Measurements from ENCODE around the gene TRAM2. TPM values are rescaled to one million over a fixed set of nuclear protein-coding genes. Genes with fewer than 3 reads are reported as not detected.

The TRAM2 gene
- total and polyA plus RNA-seq, 5 donors from 2014 or later = 3.2 to 12.0 (median 4.0) TPM

GRCh38 chr6:52552278-52552643, 24.6 kb downstream of the TRAM2 start:
- Mint-ChIP-seq H3K9me3 (no peaks in the 10 kb centered on the region), H3K27me3 (no peaks in the 10 kb centered on the region), H3K36me3 (peaks cover 15% of the 10 kb centered on the region), H3K27ac (no peak overlapping the region), H3K4me1 (peaks cover 5 to 32% (median 21%) of the 10 kb centered on the region in 4 donors), H3K4me3 (no peak overlapping the region)
- H3K9me3 ChIP-seq (ENCODE audit: control insufficient read depth in 2 of 2, low read length in 2 of 2) = no peaks in the 10 kb centered on the region
- H3K36me3 ChIP-seq (ENCODE audit: control insufficient read depth, insufficient read depth, low read length) = peaks cover under 1% of the 10 kb centered on the region
- DNase-seq (no peak), ATAC-seq (ENCODE audit: low read depth in 2 of 2) (no peak)
- no peaks in the 10 kb centered on the region for H3K4me1 ChIP-seq (ENCODE audit: control insufficient read depth, insufficient read depth, low read length, poor library complexity, severe bottlenecking)
- H3K4me3 ChIP-seq (ENCODE audit: low read depth, low read length) = no peak overlapping the region
- no peaks in the 10 kb centered on the region for H3K27me3 ChIP-seq (ENCODE audit: control insufficient read depth, insufficient read depth, low read length)
- H3K27ac ChIP-seq (ENCODE audit: insufficient read depth, low read length, poor library complexity, severe bottlenecking) = no peak overlapping the region

GRCh38 chr6:52551483-52552277, 25.2 kb downstream of the TRAM2 start:
- H3K4me3 ChIP-seq (ENCODE audit: low read depth, low read length) = no peak overlapping the region
- H3K9me3 ChIP-seq (ENCODE audit: control insufficient read depth in 2 of 2, low read length in 2 of 2) = no peaks in the 10 kb centered on the region
- no peak for ATAC-seq (ENCODE audit: low read depth in 2 of 2)
- peak overlapping the region in 1 of 3 donors; percentile 23 for H3K27ac Mint-ChIP-seq
- peaks cover 5 to 37% (median 25%) of the 10 kb centered on the region in 4 donors for H3K4me1 Mint-ChIP-seq
- peaks cover 19% of the 10 kb centered on the region for H3K36me3 Mint-ChIP-seq
- no peaks in the 10 kb centered on the region for H3K27me3 ChIP-seq (ENCODE audit: control insufficient read depth, insufficient read depth, low read length)
- H3K27ac ChIP-seq (ENCODE audit: insufficient read depth, low read length, poor library complexity, severe bottlenecking) = no peak overlapping the region
- H3K4me3 Mint-ChIP-seq = no peak overlapping the region
- H3K9me3 Mint-ChIP-seq = no peaks in the 10 kb centered on the region
- peaks cover 2% of the 10 kb centered on the region for H3K36me3 ChIP-seq (ENCODE audit: control insufficient read depth, insufficient read depth, low read length)
- H3K27me3 Mint-ChIP-seq = no peaks in the 10 kb centered on the region
- H3K4me1 ChIP-seq (ENCODE audit: control insufficient read depth, insufficient read depth, low read length, poor library complexity, severe bottlenecking) = no peaks in the 10 kb centered on the region
- no peak for DNase-seq

GRCh38 chr6:52550870-52551269, 26.0 kb downstream of the TRAM2 start:
- Histone ChIP-seq H3K36me3 (ENCODE audit: control insufficient read depth, insufficient read depth, low read length) (peaks cover 2% of the 10 kb centered on the region), H3K4me3 (ENCODE audit: low read depth, low read length) (no peak overlapping the region), H3K4me1 (ENCODE audit: control insufficient read depth, insufficient read depth, low read length, poor library complexity, severe bottlenecking) (no peaks in the 10 kb centered on the region), H3K9me3 (ENCODE audit: control insufficient read depth in 2 of 2, low read length in 2 of 2) (no peaks in the 10 kb centered on the region), H3K27ac (ENCODE audit: insufficient read depth, low read length, poor library complexity, severe bottlenecking) (no peak overlapping the region), H3K27me3 (ENCODE audit: control insufficient read depth, insufficient read depth, low read length) (no peaks in the 10 kb centered on the region)
- Mint-ChIP-seq H3K27me3 (no peaks in the 10 kb centered on the region), H3K4me3 (no peak overlapping the region), H3K27ac (no peak overlapping the region), H3K4me1 (peaks cover 5 to 43% (median 30%) of the 10 kb centered on the region in 4 donors), H3K9me3 (no peaks in the 10 kb centered on the region), H3K36me3 (peaks cover 22% of the 10 kb centered on the region)
- no peak for DNase-seq
- ATAC-seq (ENCODE audit: low read depth in 2 of 2) = no peak

- Histone ChIP-seq H3K9me3 (ENCODE audit: control insufficient read depth in 2 of 2, low read length in 2 of 2) (no peaks in the 10 kb centered on the region), H3K4me1 (ENCODE audit: control insufficient read depth, insufficient read depth, low read length, poor library complexity, severe bottlenecking) (no peaks in the 10 kb centered on the region), H3K36me3 (ENCODE audit: control insufficient read depth, insufficient read depth, low read length) (peaks cover 2% of the 10 kb centered on the region), H3K4me3 (ENCODE audit: low read depth, low read length) (no peak overlapping the region), H3K27ac (ENCODE audit: insufficient read depth, low read length, poor library complexity, severe bottlenecking) (no peak overlapping the region), H3K27me3 (ENCODE audit: control insufficient read depth, insufficient read depth, low read length) (no peaks in the 10 kb centered on the region)
- H3K4me1 Mint-ChIP-seq = peaks cover 5 to 45% (median 29%) of the 10 kb centered on the region in 4 donors
- no peak overlapping the region for H3K27ac Mint-ChIP-seq
- H3K9me3 Mint-ChIP-seq = no peaks in the 10 kb centered on the region
- H3K36me3 Mint-ChIP-seq = peaks cover 21% of the 10 kb centered on the region
- no peak for ATAC-seq (ENCODE audit: low read depth in 2 of 2)
- H3K4me3 Mint-ChIP-seq = no peak overlapping the region
- DNase-seq = no peak
- H3K27me3 Mint-ChIP-seq = no peaks in the 10 kb centered on the region
These were observed 26.8 kb downstream of the TRAM2 start for GRCh38 chr6:52550014-52550575.

GRCh38 chr6:52549428-52549827, 27.4 kb downstream of the TRAM2 start:
- H3K27me3 Mint-ChIP-seq = no peaks in the 10 kb centered on the region
- peaks cover 5 to 45% (median 30%) of the 10 kb centered on the region in 4 donors for H3K4me1 Mint-ChIP-seq
- H3K36me3 Mint-ChIP-seq = peaks cover 21% of the 10 kb centered on the region
- Histone ChIP-seq H3K9me3 (ENCODE audit: control insufficient read depth in 2 of 2, low read length in 2 of 2) (no peaks in the 10 kb centered on the region), H3K4me1 (ENCODE audit: control insufficient read depth, insufficient read depth, low read length, poor library complexity, severe bottlenecking) (no peaks in the 10 kb centered on the region), H3K4me3 (ENCODE audit: low read depth, low read length) (no peak overlapping the region), H3K27me3 (ENCODE audit: control insufficient read depth, insufficient read depth, low read length) (no peaks in the 10 kb centered on the region), H3K36me3 (ENCODE audit: control insufficient read depth, insufficient read depth, low read length) (peaks cover 2% of the 10 kb centered on the region), H3K27ac (ENCODE audit: insufficient read depth, low read length, poor library complexity, severe bottlenecking) (no peak overlapping the region)
- H3K4me3 Mint-ChIP-seq = no peak overlapping the region
- H3K27ac Mint-ChIP-seq = no peak overlapping the region
- DNase-seq (no peak), ATAC-seq (ENCODE audit: low read depth in 2 of 2) (no peak)
- no peaks in the 10 kb centered on the region for H3K9me3 Mint-ChIP-seq

- H3K27ac Mint-ChIP-seq = no peak overlapping the region
- Histone ChIP-seq H3K27me3 (ENCODE audit: control insufficient read depth, insufficient read depth, low read length) (no peaks in the 10 kb centered on the region), H3K27ac (ENCODE audit: insufficient read depth, low read length, poor library complexity, severe bottlenecking) (no peak overlapping the region), H3K36me3 (ENCODE audit: control insufficient read depth, insufficient read depth, low read length) (peaks cover 2% of the 10 kb centered on the region), H3K4me3 (ENCODE audit: low read depth, low read length) (no peak overlapping the region), H3K4me1 (ENCODE audit: control insufficient read depth, insufficient read depth, low read length, poor library complexity, severe bottlenecking) (no peaks in the 10 kb centered on the region), H3K9me3 (ENCODE audit: control insufficient read depth in 2 of 2, low read length in 2 of 2) (no peaks in the 10 kb centered on the region)
- no peaks in the 10 kb centered on the region for H3K27me3 Mint-ChIP-seq
- DNase-seq = no peak
- ATAC-seq (ENCODE audit: low read depth in 2 of 2) = no peak
- no peak overlapping the region for H3K4me3 Mint-ChIP-seq
- no peaks in the 10 kb centered on the region for H3K9me3 Mint-ChIP-seq
- peaks cover 5 to 45% (median 31%) of the 10 kb centered on the region in 4 donors for H3K4me1 Mint-ChIP-seq
- peaks cover 24% of the 10 kb centered on the region for H3K36me3 Mint-ChIP-seq
These were observed 27.9 kb downstream of the TRAM2 start for GRCh38 chr6:52548999-52549398.

- H3K27ac Mint-ChIP-seq = no peak overlapping the region
- no peaks in the 10 kb centered on the region for H3K9me3 ChIP-seq (ENCODE audit: control insufficient read depth in 2 of 2, low read length in 2 of 2)
- H3K27ac ChIP-seq (ENCODE audit: insufficient read depth, low read length, poor library complexity, severe bottlenecking) = no peak overlapping the region
- H3K4me3 ChIP-seq (ENCODE audit: low read depth, low read length) = no peak overlapping the region
- peaks cover 2% of the 10 kb centered on the region for H3K36me3 ChIP-seq (ENCODE audit: control insufficient read depth, insufficient read depth, low read length)
- peaks cover 24% of the 10 kb centered on the region for H3K36me3 Mint-ChIP-seq
- H3K4me1 Mint-ChIP-seq = peaks cover 5 to 45% (median 26%) of the 10 kb centered on the region in 4 donors
- H3K4me3 Mint-ChIP-seq = no peak overlapping the region
- ATAC-seq (ENCODE audit: low read depth in 2 of 2) (no peak), DNase-seq (no peak)
- no peaks in the 10 kb centered on the region for H3K9me3 Mint-ChIP-seq
- H3K4me1 ChIP-seq (ENCODE audit: control insufficient read depth, insufficient read depth, low read length, poor library complexity, severe bottlenecking) = no peaks in the 10 kb centered on the region
- no peaks in the 10 kb centered on the region for H3K27me3 ChIP-seq (ENCODE audit: control insufficient read depth, insufficient read depth, low read length)
- no peaks in the 10 kb centered on the region for H3K27me3 Mint-ChIP-seq
These were observed 28.5 kb downstream of the TRAM2 start for GRCh38 chr6:52548353-52548713.

Data from CD4-positive, CD25-positive, alpha-beta regulatory T cell (primary cell).